ENCODE data around the gene PDXK.

DNA sequence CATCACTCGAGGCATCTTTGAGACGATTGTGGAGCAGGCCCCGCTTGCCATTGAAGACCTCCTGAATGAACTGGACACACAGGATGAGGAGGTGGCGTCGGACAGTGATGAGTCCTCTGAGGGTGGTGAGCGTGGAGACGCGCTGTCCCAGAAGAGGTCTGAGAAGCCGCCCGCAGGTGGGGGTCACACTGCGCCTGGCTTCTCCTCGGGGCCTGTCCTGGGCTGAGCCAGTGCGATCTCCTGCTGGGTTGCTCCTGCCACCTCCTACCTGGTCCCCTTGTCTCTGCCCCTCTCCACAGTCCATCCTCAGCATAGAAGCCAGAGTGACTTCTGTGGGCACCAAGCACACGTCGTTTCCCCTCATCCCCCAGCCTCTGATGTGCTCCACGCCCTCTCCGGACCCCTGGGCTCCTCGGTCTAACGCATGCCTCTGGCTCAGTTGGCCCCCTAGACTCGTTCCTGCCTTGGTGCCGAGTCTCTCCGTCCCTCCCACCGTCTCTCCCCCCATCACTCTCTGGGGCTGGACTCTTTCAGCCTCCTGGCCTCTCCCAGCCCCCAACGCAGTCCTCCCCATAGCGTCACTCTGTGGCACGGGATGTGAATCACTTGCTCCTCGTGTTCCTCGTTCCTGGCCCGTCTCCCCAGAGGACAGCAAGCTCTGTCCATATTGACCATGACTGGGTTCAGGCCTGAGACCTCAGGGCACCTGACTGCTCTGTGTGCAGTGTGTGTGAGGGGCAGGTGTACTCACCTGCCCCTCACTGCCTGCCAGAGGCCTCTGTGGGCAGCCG, 79.2 kb downstream of the PDXK start:
- no peak for TF ChIP-seq EZH2phosphoT487 (IDR thresholded peaks at IDR 0.05; ENCODE audit: insufficient read depth, low read depth)
- no peak for TF ChIP-seq EZH2 (IDR thresholded peaks at IDR 0.05; ENCODE audit: insufficient read depth, poor library complexity, severe bottlenecking)

Data from GM23248 (cell line).